Stimulated activated CD8-positive, alpha-beta memory T cell treated with anti-CD3 and anti-CD28 coated beads, Interleukin-12 subunit alpha, Interleukin-12 subunit beta, amount 100 ng/mL, for 24 hours (primary cell): ENCODE measurements around the gene RAB22A.
"Not testable (repeated sequence)": the region's sequence is repeated elsewhere in the genome, so short reads cannot be mapped to it uniquely, and the experiment has no call there.

Source experiments
- DNase-seq: peaks from one replicate; pipeline ENCODE4 v3.0.0-alpha.2; 2020; ENCODE audit errors: extremely low read depth

The RAB22A gene

DNA sequence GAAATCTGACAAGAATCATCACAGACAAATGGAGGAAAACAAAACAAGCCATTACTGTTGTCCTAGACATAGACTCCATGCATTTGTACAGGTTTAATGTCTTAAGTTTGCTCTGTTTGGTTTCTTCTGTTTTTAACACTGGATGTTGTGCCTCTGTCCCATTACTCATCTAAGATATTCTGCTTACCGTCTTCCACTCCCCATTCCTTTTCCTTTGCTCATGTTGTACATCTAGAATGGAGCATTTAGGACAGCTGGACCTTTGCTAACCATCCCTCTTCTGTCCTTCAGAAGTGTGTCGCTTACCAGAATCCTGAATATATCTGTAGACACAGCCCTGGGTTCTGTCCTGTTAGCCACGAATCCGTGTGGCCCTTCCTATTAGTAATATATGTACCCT lies 35.2 kb downstream of the RAB22A start:
- DNase-seq = no peak

DNA sequence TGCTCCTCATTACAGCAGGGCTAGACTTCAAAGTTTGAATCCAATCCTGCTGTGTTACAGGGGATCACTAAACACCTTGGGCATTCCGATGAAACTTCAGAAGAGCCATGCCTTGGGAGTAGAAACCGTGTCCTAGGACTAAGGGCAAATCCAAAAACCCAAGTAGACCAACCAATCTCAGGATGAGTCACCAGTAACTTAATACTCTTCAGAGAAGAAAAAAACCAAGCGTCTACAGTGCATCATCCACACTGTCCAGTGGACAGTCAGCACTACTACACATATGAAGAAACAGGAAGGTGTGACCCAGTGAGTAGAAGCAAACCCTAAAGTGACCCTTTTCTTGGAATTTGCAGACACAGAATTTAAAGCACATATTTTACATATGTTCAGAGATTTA lies 40.1 kb downstream of the RAB22A start:
- DNase-seq = no peak

DNA sequence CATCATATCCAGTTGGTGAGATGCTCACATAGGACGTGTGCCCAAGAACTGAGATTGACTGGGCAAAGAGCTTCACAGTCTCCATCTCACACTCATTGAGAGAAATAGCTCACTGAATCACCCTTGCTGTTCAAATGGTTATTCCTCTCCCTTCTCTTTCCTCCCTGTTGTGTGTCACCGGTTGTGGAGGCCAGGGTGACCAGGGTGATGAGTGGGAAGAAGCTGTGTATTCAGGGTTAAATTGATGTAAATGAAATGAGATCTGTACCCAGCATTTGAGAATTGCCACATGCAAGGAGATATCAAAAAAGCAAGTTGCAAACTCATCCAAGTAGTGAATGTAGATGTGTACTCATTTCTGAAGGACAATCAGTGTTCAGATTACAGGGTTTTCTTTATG lies 43.0 kb downstream of the RAB22A start:
- no peak for DNase-seq

DNA sequence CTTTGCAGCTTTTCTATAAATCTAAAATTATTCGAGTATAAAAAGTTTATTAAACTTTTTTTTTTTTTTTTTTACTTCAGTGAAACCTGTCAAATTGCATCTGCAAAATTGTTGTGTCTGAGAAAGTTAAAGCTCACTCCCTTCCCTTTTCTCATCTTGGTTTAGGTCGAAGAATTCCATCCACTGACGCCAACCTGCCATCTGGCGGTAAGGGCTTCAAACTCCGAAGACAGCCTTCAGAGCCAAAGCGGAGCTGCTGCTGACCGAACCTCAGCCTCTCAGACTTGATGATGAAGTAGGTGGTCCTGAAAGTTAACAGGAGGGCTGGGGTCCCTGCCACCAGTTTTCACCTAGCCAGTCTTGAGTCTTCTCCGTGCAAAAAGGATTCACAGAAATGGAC lies 49.9 kb downstream of the RAB22A start:
- no peak for DNase-seq

DNA sequence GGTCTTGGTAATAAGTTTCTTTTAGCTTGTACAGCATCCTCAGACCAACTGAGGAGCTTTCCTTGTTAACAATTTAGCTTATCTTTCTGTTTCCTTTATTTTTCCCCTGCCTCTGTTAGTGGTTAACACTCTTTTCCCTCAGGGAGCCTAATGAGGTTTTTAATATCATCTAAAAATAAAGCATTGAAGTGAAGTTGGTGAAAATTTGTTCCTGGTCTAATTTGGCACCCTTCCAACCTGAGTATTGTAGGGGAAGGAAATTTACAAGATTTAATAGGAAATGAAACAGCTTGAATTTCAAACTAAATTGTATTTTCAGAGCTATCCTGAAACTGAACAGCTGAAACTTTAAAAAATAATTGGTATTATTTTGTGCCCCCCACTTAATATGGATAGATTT lies 51.4 kb downstream of the RAB22A start:
- no peak for DNase-seq

DNA sequence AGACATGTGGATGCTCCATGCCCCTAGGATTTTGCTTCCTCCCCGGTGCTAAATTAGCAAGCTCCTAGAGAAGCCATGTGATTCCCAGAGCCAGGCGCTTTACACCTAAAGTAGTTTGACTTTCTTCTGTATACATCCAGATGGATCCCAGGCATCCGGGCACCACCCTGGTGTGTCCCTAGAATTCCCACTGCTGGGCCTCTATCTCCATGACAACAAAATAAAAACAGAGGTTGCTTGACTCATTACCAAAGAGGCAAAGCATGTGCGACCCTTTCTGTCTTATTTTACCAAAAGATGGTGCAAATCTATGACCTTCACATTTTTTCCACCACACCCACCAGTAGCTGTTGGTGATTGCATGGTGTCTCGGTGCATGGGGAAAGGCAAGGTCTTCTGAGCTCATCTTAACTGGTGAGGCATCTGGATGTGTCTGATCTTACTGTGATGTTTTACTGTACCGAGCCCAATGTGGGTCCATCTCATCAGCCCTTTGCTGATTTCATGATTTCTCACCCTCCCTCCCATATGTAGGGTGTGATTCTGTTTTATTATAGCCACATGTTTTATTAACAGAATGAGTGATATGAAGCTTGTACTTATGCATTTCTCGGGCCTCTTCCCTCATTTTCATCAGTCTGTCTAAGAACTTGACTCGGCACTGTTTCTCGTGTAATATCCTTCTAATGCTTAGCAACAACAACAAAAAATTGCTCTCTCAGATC lies 52.1 kb downstream of the RAB22A start:
- no peak for DNase-seq

DNA sequence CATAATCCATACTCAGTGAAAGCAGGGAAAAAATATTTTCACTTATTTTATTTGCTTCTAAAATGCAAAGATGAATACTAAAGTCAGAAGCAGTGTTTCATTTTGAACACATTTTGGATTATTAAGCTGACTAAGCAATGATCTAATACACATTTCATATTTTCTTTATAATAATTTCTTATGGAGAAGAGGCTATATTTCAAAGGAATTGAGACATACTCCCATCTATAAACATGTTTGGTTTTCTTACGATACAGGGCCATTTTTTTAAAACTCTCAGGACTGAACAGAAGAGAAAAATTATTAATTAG lies 52.6 kb downstream of the RAB22A start:
- DNase-seq = no peak

DNA sequence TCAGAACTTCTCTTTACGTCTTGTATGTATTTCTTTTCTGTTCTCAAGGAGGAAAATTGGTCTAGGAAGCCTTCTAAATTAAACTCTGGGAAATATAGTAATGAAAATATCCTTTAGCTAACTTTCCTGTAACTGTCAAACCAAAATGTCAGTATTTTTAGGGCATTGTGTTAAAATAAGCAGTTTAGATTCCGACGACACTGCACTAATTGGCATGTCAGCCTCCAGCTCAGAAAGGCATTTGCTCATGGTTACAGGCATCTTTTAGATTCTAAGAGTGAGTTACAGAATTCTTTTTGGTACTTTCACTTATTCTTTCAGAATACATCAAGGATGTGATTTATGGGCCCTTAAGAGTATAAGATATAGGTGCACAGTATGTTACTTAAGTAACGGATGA lies 53.5 kb downstream of the RAB22A start:
- DNase-seq = no peak

DNA sequence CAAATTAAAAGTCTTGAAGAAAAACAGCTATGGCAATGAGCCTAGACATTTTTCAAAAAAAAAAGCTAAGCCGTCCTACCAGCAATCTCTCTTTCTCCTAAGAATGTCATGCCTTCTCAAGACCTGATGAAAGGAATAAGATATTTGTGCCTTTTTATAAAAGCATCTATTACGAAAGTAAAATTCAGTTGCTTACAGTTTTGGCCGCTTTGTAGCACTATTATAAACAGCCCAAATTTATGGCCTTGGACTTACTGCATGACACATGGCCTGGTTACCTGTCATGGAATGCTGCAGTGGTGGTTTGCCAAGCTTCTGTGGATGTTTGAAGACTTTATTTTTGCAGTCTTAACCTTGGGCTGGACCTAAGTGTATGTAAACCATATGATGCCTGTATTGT lies 57.4 kb downstream of the RAB22A start:
- no peak for DNase-seq

DNA sequence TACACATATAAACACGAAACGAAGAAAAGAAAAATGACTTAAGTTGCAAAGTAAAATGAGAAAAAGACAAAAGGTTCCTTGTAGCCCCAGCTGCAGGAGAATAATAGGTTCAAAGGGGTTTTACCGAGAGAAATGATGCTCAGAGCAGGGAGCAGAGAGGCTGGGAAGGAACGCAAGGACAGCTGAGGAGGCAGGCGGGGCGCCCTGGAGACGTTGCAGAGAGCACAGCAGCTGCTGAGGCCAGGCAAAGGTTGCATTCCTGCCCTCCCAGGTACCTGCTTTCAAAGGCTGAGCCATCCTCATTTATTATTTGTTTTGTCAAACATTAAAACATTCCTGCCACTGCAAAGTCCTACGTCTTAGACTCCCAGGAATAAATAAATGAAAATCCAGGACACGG lies 63.3 kb downstream of the RAB22A start:
- no peak for DNase-seq

DNA sequence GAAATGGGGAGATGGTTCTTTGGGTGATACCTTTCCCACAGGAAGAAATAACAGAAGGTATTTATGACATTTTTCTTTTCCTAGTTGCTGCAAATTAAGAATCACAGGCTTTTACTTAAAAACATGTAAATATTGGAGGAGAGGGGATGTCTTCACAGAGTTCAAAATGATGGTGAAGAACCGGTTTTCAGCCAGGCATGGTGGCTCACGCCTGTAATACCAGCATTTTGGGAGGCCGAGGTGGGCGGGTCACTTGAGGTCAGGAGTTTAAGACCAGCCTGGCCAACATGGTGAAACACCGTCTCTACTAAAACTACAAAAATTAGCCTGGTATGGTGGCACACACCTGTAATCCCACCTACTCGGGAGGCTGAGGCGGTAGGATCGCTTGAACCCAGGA lies 63.8 kb downstream of the RAB22A start:
- DNase-seq = not testable (repeated sequence)

DNA sequence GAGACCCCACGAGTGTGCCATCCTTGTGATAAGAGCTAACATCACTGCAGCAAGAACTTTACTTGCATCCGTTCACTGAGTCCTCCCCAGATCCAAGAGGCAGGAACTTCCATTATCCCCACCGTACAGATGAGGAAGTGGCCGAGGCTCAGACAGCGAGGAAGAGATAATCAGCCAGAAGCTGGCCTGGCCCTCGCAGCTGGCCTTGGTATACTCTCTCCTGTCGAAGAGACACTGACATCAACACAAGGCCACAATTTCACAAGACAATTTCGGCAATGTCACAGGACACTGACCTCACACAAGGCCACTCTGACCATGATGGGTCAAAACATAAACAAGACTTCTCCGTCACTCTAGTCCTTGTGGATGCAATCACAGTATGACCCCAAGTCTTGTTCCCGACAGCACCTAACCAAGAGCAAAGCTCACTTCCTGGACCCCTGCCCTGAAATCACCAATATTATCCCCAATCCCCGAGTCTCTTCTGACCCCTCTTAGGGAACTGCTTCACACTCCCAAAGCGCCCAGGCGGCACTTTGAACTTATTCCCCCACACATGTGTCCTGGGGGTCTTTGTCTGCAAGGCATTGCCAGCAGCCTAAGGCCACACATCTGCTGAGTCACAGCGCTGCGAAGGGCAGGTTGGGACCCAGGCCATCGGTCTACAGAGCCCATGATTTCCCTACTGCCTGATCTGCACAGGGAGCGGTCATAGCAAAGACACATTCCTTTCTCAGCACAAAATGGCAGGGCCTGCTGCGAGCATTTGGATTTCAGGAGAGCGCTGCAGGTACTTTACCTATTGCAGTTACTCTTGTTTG lies 64.7 kb downstream of the RAB22A start:
- DNase-seq = no peak

DNA sequence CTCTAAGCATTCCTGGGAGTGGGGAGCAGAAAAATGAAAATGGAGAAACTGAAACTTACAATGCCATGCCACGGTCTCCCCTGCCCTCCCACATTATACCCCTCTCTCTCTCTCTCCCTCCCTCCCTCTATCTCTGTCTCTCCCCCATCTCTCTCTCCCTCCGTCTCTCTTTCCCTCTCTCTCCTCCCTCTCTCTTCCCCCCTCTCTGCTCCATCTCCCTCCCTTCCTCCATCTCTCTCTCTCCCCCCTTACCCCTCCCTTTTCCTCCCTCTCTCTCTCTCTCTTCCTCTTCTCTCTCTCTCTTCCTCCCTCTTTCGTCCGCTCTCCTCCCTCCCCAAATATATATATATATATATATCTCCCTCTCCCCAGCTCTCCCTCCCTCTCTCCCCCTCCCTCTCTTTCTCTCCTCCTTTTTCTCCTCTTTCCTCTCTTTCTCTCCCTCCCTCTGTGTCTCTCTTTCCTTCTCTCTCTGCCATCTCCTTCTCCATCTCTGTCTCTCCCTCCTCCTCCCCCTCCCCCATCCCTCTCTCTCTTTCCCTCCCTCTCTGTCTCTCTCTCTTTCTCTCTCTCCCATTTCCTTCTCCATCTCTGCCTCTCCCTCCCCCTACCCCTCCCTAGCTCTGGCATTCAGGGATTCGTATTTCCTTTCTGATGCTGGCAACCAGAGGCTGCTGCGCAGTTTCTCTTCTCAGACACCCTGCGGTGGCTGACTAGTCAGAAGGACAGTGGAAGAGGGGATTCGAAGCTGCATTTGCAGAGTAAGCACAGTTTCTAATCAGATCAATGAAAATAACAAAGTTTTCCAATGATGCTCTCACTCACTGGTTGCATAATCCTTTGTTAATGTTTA lies 65.6 kb downstream of the RAB22A start:
- no peak for DNase-seq

DNA sequence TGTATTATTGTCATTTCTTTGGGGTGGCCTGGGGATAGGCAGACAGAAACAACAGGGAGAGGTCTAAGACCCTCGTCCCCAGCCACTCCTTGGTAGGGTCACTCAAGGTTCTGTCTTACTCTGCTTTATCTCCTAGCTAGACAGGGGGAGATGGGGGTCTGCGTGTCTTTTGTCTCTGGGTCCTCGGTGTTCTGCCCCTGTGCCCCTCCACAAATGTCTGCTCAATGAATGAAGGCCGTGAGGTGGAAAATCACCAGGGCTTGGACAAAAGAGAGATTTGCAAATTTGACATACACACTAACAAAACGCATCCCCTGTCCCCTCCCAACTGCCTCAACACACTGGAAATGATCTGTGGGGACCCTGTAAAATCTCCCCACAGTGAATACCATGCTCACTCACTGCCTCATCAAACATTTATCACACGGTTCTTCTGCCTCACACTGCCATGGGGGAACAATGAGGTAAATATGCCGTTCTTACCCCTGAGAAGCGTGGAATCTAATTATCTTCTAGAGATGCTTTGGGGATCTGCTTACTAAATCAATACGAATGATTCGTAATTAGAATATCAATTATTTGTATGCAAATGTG lies 66.3 kb downstream of the RAB22A start:
- no peak for DNase-seq

DNA sequence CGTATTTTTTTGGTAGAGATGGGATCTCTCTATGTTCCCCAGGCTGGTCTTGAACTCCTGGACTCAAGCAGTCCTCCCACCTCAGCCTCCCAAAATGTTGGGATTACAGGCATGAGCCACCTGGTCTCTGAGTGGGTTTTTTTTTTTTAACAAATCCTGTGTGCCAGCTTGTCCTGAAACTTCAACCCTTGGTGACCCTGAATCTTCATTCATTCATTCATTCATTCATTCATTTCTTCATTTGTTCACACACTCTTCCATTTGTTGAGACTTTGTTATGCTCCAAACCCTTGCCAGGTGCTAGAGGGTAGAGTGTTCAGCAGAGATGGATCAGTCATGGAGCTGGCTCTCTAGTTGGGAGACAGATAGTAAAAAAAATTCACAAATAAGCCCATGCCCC lies 67.5 kb downstream of the RAB22A start:
- no peak for DNase-seq

DNA sequence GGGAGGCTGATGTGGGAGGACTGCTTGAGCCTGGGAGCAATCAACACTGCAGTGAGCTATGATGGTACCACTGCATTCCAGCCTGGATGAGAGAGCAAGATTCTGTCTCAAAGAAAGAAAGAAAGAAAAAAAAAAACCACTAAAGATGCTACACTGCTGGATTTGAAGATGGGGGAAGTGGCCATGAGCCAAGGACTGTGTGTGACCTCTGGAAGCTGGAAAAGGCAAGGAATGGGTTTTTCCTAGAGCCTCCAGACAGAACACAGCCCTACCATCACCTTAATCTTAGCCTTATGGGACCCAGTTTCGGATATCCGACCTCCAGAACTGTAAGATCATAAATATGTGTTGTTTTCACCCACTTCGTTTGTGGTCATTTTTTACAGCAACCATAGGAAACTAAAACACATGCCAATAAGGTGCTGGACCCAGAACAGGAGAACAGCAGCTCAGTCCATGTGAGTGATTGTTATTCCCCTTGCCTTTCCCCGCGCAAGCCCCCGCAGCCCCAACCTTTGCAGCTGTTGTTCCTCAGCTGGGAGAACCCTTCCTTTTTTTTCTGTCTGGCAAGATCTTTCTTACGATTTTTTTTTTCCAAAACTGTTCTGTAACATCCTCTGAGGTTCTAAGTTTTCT lies 68.4 kb downstream of the RAB22A start:
- DNase-seq = no peak

DNA sequence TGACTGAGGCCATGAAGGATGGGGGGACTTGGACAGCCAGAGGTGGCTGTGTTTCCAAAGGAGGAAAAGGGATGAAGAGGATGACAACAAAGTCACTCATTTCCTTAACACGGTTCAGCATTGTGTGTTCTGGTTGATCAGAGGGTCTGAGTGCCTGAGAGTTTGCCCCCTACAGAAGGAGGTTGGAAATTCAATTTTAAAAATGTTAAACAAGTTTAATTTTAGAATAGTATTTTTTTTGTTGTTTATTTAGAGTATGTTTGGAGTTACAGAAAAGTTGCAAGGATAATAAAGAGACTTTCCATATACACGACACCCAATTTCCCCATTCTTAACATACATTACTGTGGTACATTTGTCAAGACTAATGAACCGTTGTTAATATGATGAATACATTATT lies 69.2 kb downstream of the RAB22A start:
- DNase-seq = no peak

DNA sequence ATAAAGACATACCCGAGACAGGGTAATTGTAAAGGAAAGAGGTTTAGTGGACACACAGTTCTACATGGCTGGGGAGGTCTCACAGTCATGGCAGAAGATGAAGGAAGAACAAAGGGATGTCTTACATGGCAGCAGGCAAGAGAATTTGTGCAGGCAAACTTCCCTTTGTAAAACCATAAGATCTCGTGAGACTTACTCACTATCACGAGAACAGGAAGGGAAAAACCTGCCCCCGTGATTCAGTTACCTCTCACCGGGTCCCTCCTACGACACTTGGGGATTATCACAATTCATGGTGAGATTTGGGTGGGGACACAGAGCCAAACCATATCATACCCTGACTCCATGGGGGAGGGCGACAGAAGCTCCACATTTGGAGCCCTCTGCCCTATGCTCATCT lies 72.1 kb downstream of the RAB22A start:
- no peak for DNase-seq

DNA sequence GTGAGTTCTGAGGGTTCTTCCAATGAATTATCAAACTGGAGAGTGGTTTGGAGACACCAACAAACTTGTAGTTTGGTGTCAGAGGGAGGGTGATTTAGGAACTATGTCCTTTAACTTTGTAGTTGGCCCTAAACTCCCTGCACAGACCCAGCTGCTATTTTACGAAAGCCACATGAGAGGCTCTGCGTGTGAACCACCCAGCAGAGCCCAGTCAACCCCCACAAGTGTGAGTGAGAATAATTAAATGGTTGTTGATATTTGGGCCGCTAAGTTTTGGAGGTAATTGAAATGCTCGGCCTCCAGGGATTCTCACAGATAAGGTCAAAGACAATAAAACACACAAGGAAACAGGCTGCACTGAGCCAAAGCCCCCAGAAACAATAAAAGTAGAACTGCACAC lies 72.6 kb downstream of the RAB22A start:
- DNase-seq = no peak

DNA sequence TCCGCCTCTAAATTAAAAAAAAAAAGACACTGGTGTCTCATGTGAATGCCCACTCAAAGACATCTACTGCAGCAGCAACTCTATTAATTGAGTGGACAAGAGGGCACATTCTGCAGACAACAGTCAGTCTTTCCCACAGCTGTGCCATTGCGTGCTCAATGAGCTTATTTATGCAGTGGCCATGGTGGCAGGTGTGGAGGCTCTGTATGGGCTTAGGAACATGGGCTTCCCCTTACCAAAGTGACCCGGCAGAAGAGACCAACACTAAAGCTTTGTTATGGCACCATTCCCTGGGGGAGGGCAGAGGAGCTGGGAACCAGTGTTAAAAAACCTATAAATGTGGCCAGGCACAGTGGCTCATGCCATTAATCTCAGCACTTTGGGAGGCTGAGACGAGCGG lies 75.3 kb downstream of the RAB22A start:
- no peak for DNase-seq

DNA sequence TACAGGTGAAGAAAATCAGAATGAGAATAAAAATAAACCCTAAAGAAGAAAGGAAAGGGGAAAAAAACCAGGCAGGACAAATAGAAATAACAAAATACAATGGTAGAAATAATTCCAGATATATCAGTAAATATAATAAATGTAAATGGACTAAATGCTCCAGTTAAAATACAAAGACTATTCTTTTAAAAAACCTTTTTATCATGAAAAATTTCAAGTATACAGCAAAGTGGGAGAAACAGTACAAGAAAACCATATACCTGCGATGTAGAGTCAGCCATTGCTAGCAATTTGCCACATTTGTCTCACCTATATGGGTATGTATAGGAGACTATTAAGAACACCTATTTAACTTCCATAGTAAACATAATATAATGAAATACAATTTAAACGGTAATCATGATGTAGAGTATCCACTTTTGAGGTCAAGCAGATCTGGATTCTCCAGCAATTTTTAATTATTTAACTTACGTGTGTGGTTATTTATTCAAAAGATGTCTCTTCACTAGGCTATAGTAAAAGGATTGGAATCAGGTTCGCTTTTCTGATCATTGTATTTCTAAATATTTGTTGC lies 78.6 kb downstream of the RAB22A start:
- DNase-seq = no peak
